Thyroid gland (tissue), 4 donors: ENCODE measurements around the gene GALNT18.

ENCODE experiments used
- CTCF ChIP-seq, 6 experiments: fragments of 200-600 bp in 3 of 6; fragments of 450-650 bp in 3 of 6; sonication (generic) in 3 of 6; IDR thresholded peaks; one replicate each; pipeline ENCODE4 v1.5.1; 2016 to 2019; ENCODE audit warnings: antibody characterized with exemption in 6 of 6, mild to moderate bottlenecking in 2 of 6, inconsistent platforms in 1 of 6, moderate library complexity in 1 of 6
- POLR2A ChIP-seq, 2 donors: fragments of 450-650 bp; IDR thresholded peaks; one replicate each; pipeline ENCODE4 v1.6.1; 2017; ENCODE audit warnings: antibody characterized with exemption in 2 of 2, mild to moderate bottlenecking in 2 of 2, moderate library complexity in 1 of 2

- TF ChIP-seq POLR2A (IDR thresholded peaks at IDR 0.05) (no peak), CTCF (IDR thresholded peaks at IDR 0.05) (no peak)
These were observed 39.7 kb upstream of the GALNT18 start for GRCh38 chr11:11661326-11662040.
